ENCODE data around the gene BPIFB2. TPM values are rescaled to one million over a fixed set of nuclear protein-coding genes. Genes with fewer than 3 reads are reported as not detected.

BPIFB2 gene
- total RNA-seq, 1 donor from 2014 or later = not detected

DNA sequence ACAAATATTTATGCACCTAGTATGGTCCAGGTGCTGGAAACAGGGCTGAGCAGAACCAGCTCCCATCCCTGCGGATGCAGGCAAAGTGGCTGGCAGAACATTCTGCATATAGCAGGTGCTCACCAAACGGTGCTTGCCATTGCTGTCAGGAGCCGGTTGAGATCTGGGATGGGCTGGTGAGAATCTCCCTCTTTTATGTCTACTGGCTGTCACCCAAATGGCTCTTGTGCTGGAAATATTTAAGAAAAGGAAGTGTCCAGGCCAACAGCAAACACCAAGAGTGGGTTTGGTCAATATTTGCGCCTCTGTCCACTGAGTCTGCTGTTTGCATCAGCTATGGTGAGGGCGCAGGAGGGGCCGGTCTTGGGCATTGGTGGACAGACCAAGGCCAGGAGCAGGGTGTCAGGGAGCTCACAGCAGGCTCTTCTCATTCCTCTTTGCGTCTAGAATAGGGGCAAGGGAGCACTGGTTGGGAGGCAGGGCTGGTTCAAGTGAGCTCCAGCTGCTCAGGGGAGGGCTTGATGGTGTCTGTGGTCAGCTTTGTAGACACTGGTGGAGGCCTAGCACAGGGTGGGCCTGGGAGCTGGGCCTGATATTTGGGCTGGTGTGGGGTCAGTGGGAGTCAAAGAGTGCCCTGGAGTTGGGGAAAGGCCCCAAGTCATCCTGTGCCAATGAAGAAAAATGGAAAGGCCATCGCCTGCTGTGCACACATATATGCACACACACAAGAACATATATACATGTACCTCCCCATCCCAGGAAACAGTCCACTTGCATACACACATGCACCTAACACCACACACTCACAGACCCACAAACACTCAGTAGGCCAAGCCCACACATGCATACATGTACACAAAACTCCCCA is 1.4 kb upstream of the BPIFB2 start:
- H3K27me3 Mint-ChIP-seq (ENCODE audit: unreplicated experiment) = peaks cover 7% of the 10 kb centered on the region
- no peaks in the 10 kb centered on the region for H3K9me3 Mint-ChIP-seq (ENCODE audit: unreplicated experiment)
- H3K36me3 Mint-ChIP-seq (ENCODE audit: low read depth, unreplicated experiment) = peaks cover 4% of the 10 kb centered on the region
- peaks cover 6% of the 10 kb centered on the region for H3K4me1 Mint-ChIP-seq (ENCODE audit: unreplicated experiment)
- H3K27ac Mint-ChIP-seq (ENCODE audit: unreplicated experiment) = no peak overlapping the region
- TF ChIP-seq, protein P1, sequence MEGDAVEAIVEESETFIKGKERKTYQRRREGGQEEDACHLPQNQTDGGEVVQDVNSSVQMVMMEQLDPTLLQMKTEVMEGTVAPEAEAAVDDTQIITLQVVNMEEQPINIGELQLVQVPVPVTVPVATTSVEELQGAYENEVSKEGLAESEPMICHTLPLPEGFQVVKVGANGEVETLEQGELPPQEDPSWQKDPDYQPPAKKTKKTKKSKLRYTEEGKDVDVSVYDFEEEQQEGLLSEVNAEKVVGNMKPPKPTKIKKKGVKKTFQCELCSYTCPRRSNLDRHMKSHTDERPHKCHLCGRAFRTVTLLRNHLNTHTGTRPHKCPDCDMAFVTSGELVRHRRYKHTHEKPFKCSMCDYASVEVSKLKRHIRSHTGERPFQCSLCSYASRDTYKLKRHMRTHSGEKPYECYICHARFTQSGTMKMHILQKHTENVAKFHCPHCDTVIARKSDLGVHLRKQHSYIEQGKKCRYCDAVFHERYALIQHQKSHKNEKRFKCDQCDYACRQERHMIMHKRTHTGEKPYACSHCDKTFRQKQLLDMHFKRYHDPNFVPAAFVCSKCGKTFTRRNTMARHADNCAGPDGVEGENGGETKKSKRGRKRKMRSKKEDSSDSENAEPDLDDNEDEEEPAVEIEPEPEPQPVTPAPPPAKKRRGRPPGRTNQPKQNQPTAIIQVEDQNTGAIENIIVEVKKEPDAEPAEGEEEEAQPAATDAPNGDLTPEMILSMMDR (IDR thresholded peaks at IDR 0.05; ENCODE audit: unreplicated experiment) = no peak
- no peak overlapping the region for H3K4me3 Mint-ChIP-seq (ENCODE audit: unreplicated experiment)
- no peak for DNase-seq (ENCODE audit: low spot score)

DNA sequence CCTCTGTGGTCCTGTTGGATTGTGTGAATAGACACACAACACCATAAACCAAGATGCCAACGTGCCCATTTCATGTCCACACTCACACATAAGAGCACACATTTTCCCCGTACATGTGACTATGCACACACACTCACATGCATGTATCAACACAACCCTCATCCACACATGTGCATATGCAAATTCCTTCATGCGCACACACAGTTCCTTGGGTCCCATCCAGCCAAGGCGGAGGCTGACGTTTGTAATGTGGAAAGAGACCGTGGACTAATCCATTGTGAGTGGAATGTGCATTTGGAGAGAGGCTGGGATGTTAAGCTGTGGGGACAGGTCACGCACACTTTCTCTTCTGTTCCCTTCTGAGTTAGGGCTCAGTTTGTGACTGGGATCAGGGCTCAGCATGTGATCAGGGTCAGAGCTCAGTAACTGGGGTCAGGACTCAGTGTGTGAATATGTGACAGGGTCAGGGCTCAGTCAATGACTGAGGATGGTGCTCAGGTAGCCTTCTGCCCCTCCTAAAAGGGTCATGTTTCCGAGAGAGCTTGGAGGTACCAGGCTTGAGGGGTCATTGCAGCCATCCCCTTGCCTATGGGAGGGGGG is 628 bp upstream of the BPIFB2 start:
- Mint-ChIP-seq H3K36me3 (ENCODE audit: low read depth, unreplicated experiment) (peaks cover 4% of the 10 kb centered on the region), H3K4me3 (ENCODE audit: unreplicated experiment) (no peak overlapping the region), H3K27ac (ENCODE audit: unreplicated experiment) (no peak overlapping the region)

DNA sequence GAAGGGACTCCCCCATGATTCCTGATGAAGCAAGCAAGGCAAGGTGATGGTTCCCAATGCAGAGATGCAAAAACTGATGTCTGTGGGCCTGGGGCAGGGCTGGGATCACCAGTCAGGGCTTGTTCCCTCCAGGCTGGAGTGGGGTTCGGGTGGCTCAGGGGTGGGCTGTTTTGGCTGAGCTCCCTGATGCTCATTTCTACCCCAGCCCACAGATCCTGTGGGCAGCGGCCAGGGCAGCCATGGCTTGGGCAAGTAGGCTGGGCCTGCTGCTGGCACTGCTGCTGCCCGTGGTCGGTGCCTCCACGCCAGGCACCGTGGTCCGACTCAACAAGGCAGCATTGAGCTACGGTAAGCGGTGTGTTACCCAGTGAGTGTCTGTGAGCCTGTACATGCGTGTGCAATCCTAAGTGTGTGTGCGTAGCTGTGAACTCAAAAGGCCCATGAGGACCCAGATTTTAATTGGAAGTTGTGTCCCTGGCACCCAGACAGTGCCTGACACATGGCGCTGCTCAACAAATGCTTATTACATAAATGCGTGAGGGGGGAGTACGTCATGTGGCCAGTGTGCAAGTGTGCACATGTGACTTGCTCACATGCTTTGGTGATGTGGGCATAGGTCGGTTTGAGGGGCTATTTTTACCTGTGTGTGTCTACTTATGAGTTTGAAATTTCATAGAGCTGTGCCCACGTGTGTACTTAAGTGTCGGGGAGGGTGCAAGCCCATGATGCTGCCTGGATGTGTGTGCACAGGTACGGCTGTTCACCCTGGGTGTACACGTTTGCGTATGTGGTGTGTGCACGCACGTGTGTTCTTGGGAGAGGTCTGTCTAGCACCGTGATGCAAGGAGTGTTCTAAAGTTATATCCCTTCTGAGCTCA is 1.1 kb downstream of the BPIFB2 start:
- Mint-ChIP-seq H3K36me3 (ENCODE audit: low read depth, unreplicated experiment) (peaks cover 4% of the 10 kb centered on the region), H3K9me3 (ENCODE audit: unreplicated experiment) (no peaks in the 10 kb centered on the region), H3K27ac (ENCODE audit: unreplicated experiment) (no peak overlapping the region), H3K4me1 (ENCODE audit: unreplicated experiment) (peaks cover 6% of the 10 kb centered on the region), H3K4me3 (ENCODE audit: unreplicated experiment) (no peak overlapping the region), H3K27me3 (ENCODE audit: unreplicated experiment) (peaks cover 7% of the 10 kb centered on the region)
- TF ChIP-seq, protein P1 (IDR thresholded peaks at IDR 0.05; ENCODE audit: unreplicated experiment) = no peak
- DNase-seq (ENCODE audit: low spot score) = no peak

More for the DNA sequence above, 628 bp upstream of the BPIFB2 start:
- TF ChIP-seq, protein P1 (IDR thresholded peaks at IDR 0.05; ENCODE audit: unreplicated experiment) = no peak
- H3K27me3 Mint-ChIP-seq (ENCODE audit: unreplicated experiment) = peaks cover 7% of the 10 kb centered on the region
- H3K9me3 Mint-ChIP-seq (ENCODE audit: unreplicated experiment) = no peaks in the 10 kb centered on the region
- no peak for DNase-seq (ENCODE audit: low spot score)
- H3K4me1 Mint-ChIP-seq (ENCODE audit: unreplicated experiment) = peaks cover 6% of the 10 kb centered on the region

DNA sequence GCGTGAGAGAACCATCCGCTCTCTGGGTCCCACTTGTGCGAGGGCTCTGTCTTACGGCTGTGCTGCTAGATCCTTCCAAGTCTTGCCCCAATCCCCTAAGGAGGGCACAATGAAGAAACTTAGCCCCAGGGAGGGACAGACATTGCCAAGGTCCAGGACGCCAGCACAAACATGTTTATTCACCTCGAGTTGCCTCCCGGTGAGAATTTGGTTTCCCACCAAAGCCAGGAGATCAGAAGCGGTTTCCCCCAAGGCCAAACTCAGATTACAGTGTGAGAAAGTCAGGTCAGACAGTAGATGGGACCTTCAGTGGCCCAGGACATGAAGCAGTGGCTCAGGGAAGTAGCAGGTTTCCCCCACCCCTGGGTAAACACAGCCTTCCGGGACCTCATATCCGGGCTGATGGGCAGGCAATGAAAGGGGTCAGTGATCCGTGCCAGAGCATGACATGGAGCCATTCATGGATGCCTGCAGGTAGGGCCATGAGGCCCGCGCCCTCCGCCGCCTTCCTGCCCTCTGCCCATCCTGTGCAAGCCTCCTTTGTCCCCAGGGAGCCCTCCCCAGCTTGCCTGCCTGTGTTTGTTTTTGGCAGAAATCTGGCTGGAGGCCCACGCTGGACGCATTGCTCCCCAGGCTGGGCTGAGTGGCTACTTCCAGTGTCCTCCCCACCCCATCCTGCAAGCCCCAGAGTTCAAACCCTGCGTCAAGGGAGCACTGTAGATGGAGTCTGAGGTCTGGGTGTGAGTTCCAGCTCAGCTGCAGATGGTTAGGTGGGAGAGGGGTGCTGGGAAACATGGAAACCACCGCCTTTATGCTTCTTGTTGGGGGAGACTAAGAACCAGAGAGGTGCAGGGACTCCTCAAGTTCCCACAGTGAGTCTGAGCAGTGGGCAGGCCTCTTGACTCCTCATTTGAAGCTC is 2.0 kb downstream of the BPIFB2 start:
- DNase-seq (ENCODE audit: low spot score) = peak; percentile 14
- H3K27me3 Mint-ChIP-seq (ENCODE audit: unreplicated experiment) = peaks cover 7% of the 10 kb centered on the region
- H3K27ac Mint-ChIP-seq (ENCODE audit: unreplicated experiment) = no peak overlapping the region
- peaks cover 6% of the 10 kb centered on the region for H3K4me1 Mint-ChIP-seq (ENCODE audit: unreplicated experiment)
- H3K9me3 Mint-ChIP-seq (ENCODE audit: unreplicated experiment) = no peaks in the 10 kb centered on the region
- peaks cover 4% of the 10 kb centered on the region for H3K36me3 Mint-ChIP-seq (ENCODE audit: low read depth, unreplicated experiment)
- no peak overlapping the region for H3K4me3 Mint-ChIP-seq (ENCODE audit: unreplicated experiment)
- TF ChIP-seq, protein P1 (IDR thresholded peaks at IDR 0.05; ENCODE audit: unreplicated experiment) = no peak

Measured in endothelial cell (in vitro differentiated cells).